Measurements from ENCODE around the gene TBC1D1.

Gene TBC1D1

GRCh38 chr4:38040619-38041018 is 149.7 kb downstream of the TBC1D1 start:
- Histone ChIP-seq H3K4me3 (no peak overlapping the region), H3K27me3 (ENCODE audit: low read depth) (no peaks in the 10 kb centered on the region), H3K4me1 (peaks cover 15% of the 10 kb centered on the region), H3K9me3 (no peaks in the 10 kb centered on the region), H3K36me3 (replicated peaks) (peaks cover 29% of the 10 kb centered on the region)
- peak; percentile 53 to 64 for DNase-seq (ENCODE audit: low spot score in 2 of 2)
- in situ Hi-C loops (cut with MboI; ENCODE audit: low sequenced_read_pairs): loop anchor here (25.0 kb wide), 1 partner anchor 428 kb away; no protein-coding TSS in a partner anchor

- in situ Hi-C loops (cut with MboI; ENCODE audit: low sequenced_read_pairs): loop anchor here (25.0 kb wide), 1 partner anchor 432 kb away; no protein-coding TSS in a partner anchor
- Histone ChIP-seq H3K9me3 (no peaks in the 10 kb centered on the region), H3K36me3 (replicated peaks) (peaks cover 35% of the 10 kb centered on the region), H3K27me3 (ENCODE audit: low read depth) (no peaks in the 10 kb centered on the region), H3K4me1 (peaks cover 14% of the 10 kb centered on the region), H3K4me3 (no peak overlapping the region)
- no peak for DNase-seq (ENCODE audit: low spot score in 2 of 2)
Observed at GRCh38 chr4:38044060-38044459, 153.2 kb downstream of the TBC1D1 start.

- in situ Hi-C loops (cut with MboI; ENCODE audit: low sequenced_read_pairs): loop anchor here (25.0 kb wide), 1 partner anchor 433 kb away; no protein-coding TSS in a partner anchor
- Histone ChIP-seq H3K36me3 (replicated peaks) (peaks cover 44% of the 10 kb centered on the region), H3K4me1 (peaks cover 9% of the 10 kb centered on the region), H3K4me3 (no peak overlapping the region), H3K9me3 (no peaks in the 10 kb centered on the region), H3K27me3 (ENCODE audit: low read depth) (no peaks in the 10 kb centered on the region)
- DNase-seq (ENCODE audit: low spot score in 2 of 2): no peak
Observed at GRCh38 chr4:38045289-38045988, 154.6 kb downstream of the TBC1D1 start.

GRCh38 chr4:38046727-38047489 is 156.0 kb downstream of the TBC1D1 start:
- no peak for DNase-seq (ENCODE audit: low spot score in 2 of 2)
- H3K4me1 ChIP-seq: no peaks in the 10 kb centered on the region
- no peak overlapping the region for H3K4me3 ChIP-seq
- H3K9me3 ChIP-seq: no peaks in the 10 kb centered on the region
- peaks cover 42% of the 10 kb centered on the region for H3K36me3 ChIP-seq (replicated peaks)
- H3K27me3 ChIP-seq (ENCODE audit: low read depth): no peaks in the 10 kb centered on the region
- in situ Hi-C loops (cut with MboI; ENCODE audit: low sequenced_read_pairs): loop anchor here (25.0 kb wide), 1 partner anchor 435 kb away; no protein-coding TSS in a partner anchor

GRCh38 chr4:38049545-38050170 is 158.8 kb downstream of the TBC1D1 start:
- DNase-seq (ENCODE audit: low spot score in 2 of 2): no peak
- in situ Hi-C loops (cut with MboI; ENCODE audit: low sequenced_read_pairs): loop anchor here (25.0 kb wide), 1 partner anchor 437 kb away; no protein-coding TSS in a partner anchor
- no peaks in the 10 kb centered on the region for H3K27me3 ChIP-seq (ENCODE audit: low read depth)
- peaks cover 34% of the 10 kb centered on the region for H3K36me3 ChIP-seq (replicated peaks)
- H3K4me1 ChIP-seq: no peaks in the 10 kb centered on the region
- no peaks in the 10 kb centered on the region for H3K9me3 ChIP-seq
- no peak overlapping the region for H3K4me3 ChIP-seq

- in situ Hi-C loops (cut with MboI; ENCODE audit: low sequenced_read_pairs): no loop called here
- Histone ChIP-seq H3K4me1 (no peaks in the 10 kb centered on the region), H3K36me3 (replicated peaks) (peaks cover 35% of the 10 kb centered on the region), H3K4me3 (no peak overlapping the region), H3K9me3 (no peaks in the 10 kb centered on the region), H3K27me3 (ENCODE audit: low read depth) (no peaks in the 10 kb centered on the region)
- no peak for DNase-seq (ENCODE audit: low spot score in 2 of 2)
Observed at GRCh38 chr4:38050560-38051350, 159.9 kb downstream of the TBC1D1 start.

GRCh38 chr4:38055566-38055965 is 164.7 kb downstream of the TBC1D1 start:
- Histone ChIP-seq H3K27me3 (ENCODE audit: low read depth) (no peaks in the 10 kb centered on the region), H3K4me3 (no peak overlapping the region), H3K9me3 (no peaks in the 10 kb centered on the region), H3K4me1 (no peaks in the 10 kb centered on the region), H3K36me3 (replicated peaks) (peaks cover 19% of the 10 kb centered on the region)
- DNase-seq (ENCODE audit: low spot score in 2 of 2): no peak
- in situ Hi-C loops (cut with MboI; ENCODE audit: low sequenced_read_pairs): no loop called here

- DNase-seq (ENCODE audit: low spot score in 2 of 2): no peak
- in situ Hi-C loops (cut with MboI; ENCODE audit: low sequenced_read_pairs): no loop called here
- Histone ChIP-seq H3K27me3 (ENCODE audit: low read depth) (no peaks in the 10 kb centered on the region), H3K36me3 (replicated peaks) (peaks cover 19% of the 10 kb centered on the region), H3K4me1 (no peaks in the 10 kb centered on the region), H3K9me3 (no peaks in the 10 kb centered on the region), H3K4me3 (no peak overlapping the region)
Observed at GRCh38 chr4:38056011-38056685, 165.3 kb downstream of the TBC1D1 start.

GRCh38 chr4:38058151-38058550 is 167.3 kb downstream of the TBC1D1 start:
- no peaks in the 10 kb centered on the region for H3K4me1 ChIP-seq
- in situ Hi-C loops (cut with MboI; ENCODE audit: low sequenced_read_pairs): no loop called here
- peaks cover 24% of the 10 kb centered on the region for H3K36me3 ChIP-seq (replicated peaks)
- DNase-seq (ENCODE audit: low spot score in 2 of 2): no peak
- H3K4me3 ChIP-seq: no peak overlapping the region
- H3K9me3 ChIP-seq: no peaks in the 10 kb centered on the region
- H3K27me3 ChIP-seq (ENCODE audit: low read depth): no peaks in the 10 kb centered on the region

- Histone ChIP-seq H3K4me3 (no peak overlapping the region), H3K36me3 (replicated peaks) (peaks cover 12% of the 10 kb centered on the region), H3K9me3 (no peaks in the 10 kb centered on the region), H3K27me3 (ENCODE audit: low read depth) (no peaks in the 10 kb centered on the region), H3K4me1 (no peaks in the 10 kb centered on the region)
- no peak for DNase-seq (ENCODE audit: low spot score in 2 of 2)
- in situ Hi-C loops (cut with MboI; ENCODE audit: low sequenced_read_pairs): no loop called here
Observed at GRCh38 chr4:38060829-38061431, 170.0 kb downstream of the TBC1D1 start.

GRCh38 chr4:38062088-38062775 is 171.3 kb downstream of the TBC1D1 start:
- in situ Hi-C loops (cut with MboI; ENCODE audit: low sequenced_read_pairs): no loop called here

GRCh38 chr4:38062776-38063097 is 171.9 kb downstream of the TBC1D1 start:
- in situ Hi-C loops (cut with MboI; ENCODE audit: low sequenced_read_pairs): no loop called here
- no peak for DNase-seq (ENCODE audit: low spot score in 2 of 2)
- no peaks in the 10 kb centered on the region for H3K9me3 ChIP-seq
- peaks cover 9% of the 10 kb centered on the region for H3K36me3 ChIP-seq (replicated peaks)
- no peaks in the 10 kb centered on the region for H3K4me1 ChIP-seq
- H3K27me3 ChIP-seq (ENCODE audit: low read depth): no peaks in the 10 kb centered on the region
- H3K4me3 ChIP-seq: no peak overlapping the region

More at GRCh38 chr4:38062088-38062775, 171.3 kb downstream of the TBC1D1 start:
- DNase-seq (ENCODE audit: low spot score in 2 of 2): peak; percentile 38 to 80
- H3K4me3 ChIP-seq: no peak overlapping the region
- H3K36me3 ChIP-seq (replicated peaks): peaks cover 9% of the 10 kb centered on the region
- no peaks in the 10 kb centered on the region for H3K27me3 ChIP-seq (ENCODE audit: low read depth)
- H3K9me3 ChIP-seq: no peaks in the 10 kb centered on the region
- no peaks in the 10 kb centered on the region for H3K4me1 ChIP-seq

Data from HAP-1 (cell line).